HL-60/S4 (cell line): ENCODE data around the gene HIP1R.

Experiments
- in situ Hi-C: fragments of 300-500 bp; cut with MboI; formaldehyde crosslinking; loops from 2 replicates; pipeline ENCODE4 v1.14.3; 2022; ENCODE audit warnings: low sequenced_read_pairs

HIP1R gene

DNA sequence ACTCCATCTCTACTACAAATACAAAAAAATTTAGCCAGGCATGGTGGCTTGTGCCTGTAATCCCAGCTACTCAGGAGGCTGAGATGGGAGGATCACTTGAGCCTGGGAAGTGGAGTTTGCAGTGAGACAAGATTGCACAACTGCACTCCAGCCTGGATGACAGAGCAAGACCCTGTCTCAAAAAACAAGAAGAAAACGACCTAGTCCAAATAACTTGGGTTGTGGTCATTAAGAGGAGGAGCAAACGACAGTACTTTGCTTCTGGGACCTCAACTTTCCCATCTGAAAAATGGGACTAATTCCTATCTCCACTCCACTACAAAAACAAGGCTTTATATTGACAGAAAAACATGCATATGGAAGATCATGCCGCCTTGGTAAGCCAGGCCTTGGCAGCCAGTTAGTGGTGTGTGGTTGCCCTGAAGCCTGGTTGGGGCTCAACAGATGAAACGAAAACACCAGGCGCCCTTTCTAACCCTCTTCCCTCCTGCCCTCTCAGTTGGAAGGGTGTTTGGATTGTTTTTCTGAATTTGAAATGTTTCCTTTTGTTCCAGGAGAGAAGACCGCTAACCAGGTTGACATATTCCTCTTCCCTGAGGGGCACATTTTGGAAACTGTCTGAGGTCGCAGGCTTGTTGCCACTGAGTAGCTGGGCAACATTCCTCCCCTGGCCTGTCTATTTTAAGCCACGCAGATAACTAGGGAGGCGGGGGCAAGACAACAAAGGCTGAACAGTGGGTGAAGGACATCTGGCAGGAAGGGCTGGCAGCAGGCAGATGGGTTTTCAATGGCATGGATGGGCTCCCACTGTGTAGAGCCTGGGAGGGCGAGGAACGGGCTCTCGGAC lies 74.4 kb downstream of the HIP1R start:
- in situ Hi-C loops = no loop called here
